GM18868 (cell line): ENCODE results near the gene ALAD.
"Not testable (repeated sequence)": the region's sequence is repeated elsewhere in the genome, so short reads cannot be mapped to it uniquely, and the experiment has no call there.

ENCODE experiments used
- ATAC-seq: cut with Tn5 transposase; IDR thresholded peaks from one replicate; pipeline ENCODE4 v1.9.1; 2021; ENCODE audit warnings: mild to moderate bottlenecking, moderate library complexity; ENCODE audit not compliant: unreplicated experiment

ALAD gene

GRCh38 chr9:113399646-113400200, 1.4 kb downstream of the ALAD start:
- ATAC-seq = no peak

- ATAC-seq = no peak
Observed at GRCh38 chr9:113398796-113399195, 2.3 kb downstream of the ALAD start.

GRCh38 chr9:113397203-113397631, 3.9 kb downstream of the ALAD start:
- no peak for ATAC-seq

- no peak for ATAC-seq
Observed at GRCh38 chr9:113395000-113395861, 5.9 kb downstream of the ALAD start.

- ATAC-seq = no peak
Observed at GRCh38 chr9:113393281-113393680, 7.8 kb downstream of the ALAD start.

GRCh38 chr9:113391917-113392316, 9.2 kb downstream of the ALAD start:
- no peak for ATAC-seq

- no peak for ATAC-seq
Observed at GRCh38 chr9:113390192-113390960, 10.7 kb downstream of the ALAD start.

GRCh38 chr9:113389451-113389850, 11.6 kb downstream of the ALAD start:
- ATAC-seq = no peak

GRCh38 chr9:113388833-113389232, 12.3 kb downstream of the ALAD start:
- no peak for ATAC-seq

- ATAC-seq = no peak
Observed at GRCh38 chr9:113387560-113388230, 13.4 kb downstream of the ALAD start.

GRCh38 chr9:113386571-113387393, 14.3 kb downstream of the ALAD start:
- ATAC-seq = no peak

- no peak for ATAC-seq
Observed at GRCh38 chr9:113381909-113382411, 19.1 kb downstream of the ALAD start.

GRCh38 chr9:113381441-113381840, 19.6 kb downstream of the ALAD start:
- not testable (repeated sequence) for ATAC-seq

- peak; percentile 80 for ATAC-seq
Observed at GRCh38 chr9:113380869-113381378, 20.2 kb downstream of the ALAD start.

- not testable (repeated sequence) for ATAC-seq
Observed at GRCh38 chr9:113379829-113380210, 21.3 kb downstream of the ALAD start.

GRCh38 chr9:113379094-113379828, 21.8 kb downstream of the ALAD start:
- ATAC-seq = not testable (repeated sequence)

- peak; percentile 68 for ATAC-seq
Observed at GRCh38 chr9:113376634-113377567, 24.2 kb downstream of the ALAD start, which contains the start of gene HDHD3. TSS of gene HDHD3 (minus strand) at chr9:113376986. CDS start at chr9:113374354, 2,632 bp downstream.
